DMS79 treated with DMSO at 0.1 percent for 48 hours (cell line): ENCODE measurements around the gene ARHGDIA.
A peak's percentile ranks its signal among the peaks of the same experiment; 100 is the strongest.

Experiments
- DNase-seq: peaks from one replicate; lab custom pipeline; 2025; lab: John Stamatoyannopoulos, UW

ARHGDIA gene

GRCh38 chr17:81865358-81865732 is 5.8 kb downstream of the ARHGDIA start:
- no peak for DNase-seq

- DNase-seq, result no peak
Measured at GRCh38 chr17:81863833-81864768, 7.0 kb downstream of the ARHGDIA start.

DNA sequence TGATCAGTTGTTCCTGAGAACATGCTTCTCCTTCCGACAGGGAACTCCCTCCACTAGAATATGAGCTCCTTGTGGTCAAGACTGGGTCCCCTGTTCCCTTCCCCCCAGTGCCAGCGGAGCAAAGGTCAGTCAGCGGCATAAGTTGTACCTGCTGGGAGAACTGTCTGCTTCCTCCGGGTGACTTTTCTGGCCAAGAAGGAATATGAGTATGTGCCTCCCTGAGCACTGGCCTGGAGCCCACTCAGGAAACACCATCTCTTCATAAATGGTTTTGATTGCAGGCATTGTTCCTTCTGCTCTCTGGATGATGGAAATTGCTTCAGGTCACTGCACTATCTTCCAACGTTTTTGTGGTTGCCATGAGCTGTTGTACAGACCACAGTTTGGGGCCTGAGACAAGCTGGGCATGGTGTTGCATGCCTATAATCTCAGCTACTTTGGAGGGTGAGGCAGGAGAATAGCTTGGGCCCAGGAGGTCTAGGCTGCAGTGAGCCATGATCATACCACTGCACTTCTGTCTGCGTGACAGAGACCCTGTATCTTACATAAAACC is 7.9 kb downstream of the ARHGDIA start:
- no peak for DNase-seq

GRCh38 chr17:81860756-81861568 is 10.2 kb downstream of the ARHGDIA start:
- peak; percentile 90 for DNase-seq

DNA sequence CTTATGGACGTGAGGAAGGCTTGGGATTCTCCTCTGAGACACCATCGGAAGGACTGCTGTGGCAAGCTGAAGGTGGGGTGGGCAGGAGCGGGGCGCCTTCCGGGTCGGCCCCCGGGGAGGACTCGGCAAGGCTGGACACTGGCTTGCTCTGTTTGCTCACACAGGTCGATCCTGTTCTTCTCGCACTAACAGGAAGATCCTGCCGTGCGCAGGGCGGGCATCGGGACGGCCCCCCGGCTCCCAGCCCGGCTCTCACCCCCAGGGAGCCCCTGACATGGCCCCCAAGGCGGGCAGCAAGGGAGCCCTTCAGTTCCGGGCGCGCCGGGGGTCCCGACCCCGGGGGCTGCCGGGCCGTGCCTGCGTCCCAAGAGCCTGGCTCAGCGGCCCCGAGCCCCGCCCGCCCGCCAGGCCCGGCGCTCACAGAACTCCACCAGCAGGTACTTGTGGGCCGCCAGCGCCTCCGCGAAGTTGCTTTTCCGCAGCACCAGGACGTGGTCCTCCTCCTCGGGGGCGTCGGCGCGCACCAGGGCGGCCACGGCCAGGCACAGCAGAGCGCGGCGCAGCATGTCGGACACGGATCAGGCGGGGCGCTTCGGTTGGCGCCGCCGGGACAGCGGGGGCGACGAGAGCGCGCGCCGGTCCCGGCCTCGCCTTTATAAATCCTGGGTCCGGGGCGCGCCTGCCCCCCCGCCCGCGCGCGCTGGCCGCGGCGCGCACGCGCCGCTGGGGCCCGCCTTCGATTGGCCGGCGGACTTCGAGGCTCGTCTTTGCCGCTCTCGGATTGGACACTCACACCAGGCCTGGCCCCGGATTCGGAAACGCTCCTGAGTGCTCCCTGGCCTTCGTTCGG is 11.0 kb downstream of the ARHGDIA start, which contains the start of gene P4HB:
Gene P4HB, minus strand, starts transcription at position 630 of the 850 bp plus-strand sequence. Its CDS starts 64 bp downstream, at position 566.
- DNase-seq, result no peak

- DNase-seq, result no peak
Measured at GRCh38 chr17:81858967-81859905, 11.9 kb downstream of the ARHGDIA start.

- no peak for DNase-seq
Measured at GRCh38 chr17:81858170-81858966, 12.8 kb downstream of the ARHGDIA start.

- no peak for DNase-seq
Measured at GRCh38 chr17:81854974-81855774, 16.0 kb downstream of the ARHGDIA start.

GRCh38 chr17:81852237-81852636 is 18.9 kb downstream of the ARHGDIA start:
- no peak for DNase-seq

DNA sequence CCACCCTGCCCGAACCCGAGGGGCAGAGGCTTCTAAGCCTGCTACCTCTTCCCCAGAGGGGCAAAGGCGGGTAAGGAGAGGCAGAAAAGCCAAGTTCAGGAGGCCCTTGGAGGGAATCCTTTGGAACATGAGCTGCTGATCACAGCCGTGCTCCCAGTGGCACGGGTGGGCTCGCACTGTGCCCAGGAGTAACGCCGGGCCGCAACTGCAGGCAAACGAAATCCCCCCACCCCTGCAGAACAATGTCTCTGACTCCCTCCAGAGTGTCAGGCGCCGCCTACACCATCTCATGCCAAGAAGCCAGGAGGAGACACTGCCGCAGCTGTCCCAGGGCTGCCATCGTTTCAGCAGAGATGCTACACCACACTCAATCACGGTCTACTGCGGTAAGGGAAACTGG is 19.7 kb downstream of the ARHGDIA start:
- no peak for DNase-seq

DNA sequence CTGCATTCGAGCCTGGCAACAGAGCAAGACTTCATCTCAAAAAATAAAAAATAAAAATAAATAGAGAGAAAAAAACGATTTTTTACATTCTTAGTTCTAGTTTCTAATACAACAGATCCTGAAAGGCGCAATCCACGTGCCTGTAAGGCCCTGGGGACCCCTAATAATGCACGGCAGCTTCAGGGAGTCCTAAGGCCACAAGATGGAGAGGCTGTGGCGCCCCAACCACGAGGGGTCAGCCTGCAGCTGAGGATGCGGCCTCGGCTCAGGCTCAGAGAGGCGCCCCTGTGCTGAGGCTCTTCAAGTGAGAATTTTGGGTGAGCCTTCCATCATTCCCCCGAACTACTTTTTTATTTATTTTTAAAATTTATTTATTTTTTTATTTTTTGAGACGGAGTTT is 21.7 kb downstream of the ARHGDIA start:
- DNase-seq, result no peak

- DNase-seq, result no peak
Measured at GRCh38 chr17:81846743-81847689, 24.1 kb downstream of the ARHGDIA start.

DNA sequence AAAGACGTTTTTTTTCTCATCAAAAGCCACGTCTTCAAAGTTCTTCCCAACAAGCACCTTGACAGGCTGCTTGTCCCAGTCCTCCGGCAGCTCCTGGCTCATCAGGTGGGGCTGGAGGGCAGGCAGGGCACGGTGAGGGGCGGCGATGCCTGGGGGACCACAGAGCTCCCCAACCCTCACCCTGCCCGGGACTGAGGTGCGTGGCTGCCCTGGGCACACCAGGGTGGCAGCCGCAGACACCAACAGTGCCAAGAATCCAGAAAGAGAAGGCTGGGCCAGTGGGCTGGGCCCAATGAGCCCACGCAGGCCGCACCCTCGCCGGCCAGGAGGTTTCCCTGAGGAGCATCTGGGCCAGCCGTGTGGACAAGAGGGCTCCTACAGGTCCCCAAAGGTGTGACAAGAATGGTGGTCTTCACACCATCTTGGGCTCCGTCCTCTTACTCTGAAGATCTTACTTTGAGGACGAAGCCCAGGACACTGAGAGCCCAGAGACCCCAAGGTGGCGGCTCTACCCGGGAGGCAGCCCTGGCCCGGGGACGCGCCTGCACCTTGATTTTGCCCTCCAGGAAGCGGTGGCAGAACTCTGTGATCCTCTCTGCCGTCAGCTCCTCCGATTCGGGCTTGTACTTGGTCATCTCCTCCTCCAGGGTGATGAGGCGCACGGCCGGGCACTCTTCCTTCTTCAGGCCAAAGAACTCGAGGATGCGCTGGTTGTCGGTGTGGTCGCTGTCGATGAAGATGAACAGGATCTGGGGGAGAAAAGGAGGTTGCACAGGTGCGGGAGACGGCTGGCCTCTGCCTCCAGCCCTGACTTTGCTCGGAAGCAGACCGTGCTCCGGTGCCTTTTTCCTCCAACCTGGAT is 25.0 kb downstream of the ARHGDIA start:
- DNase-seq, result no peak

- DNase-seq, result no peak
Measured at GRCh38 chr17:81845361-81845760, 25.8 kb downstream of the ARHGDIA start.

DNA sequence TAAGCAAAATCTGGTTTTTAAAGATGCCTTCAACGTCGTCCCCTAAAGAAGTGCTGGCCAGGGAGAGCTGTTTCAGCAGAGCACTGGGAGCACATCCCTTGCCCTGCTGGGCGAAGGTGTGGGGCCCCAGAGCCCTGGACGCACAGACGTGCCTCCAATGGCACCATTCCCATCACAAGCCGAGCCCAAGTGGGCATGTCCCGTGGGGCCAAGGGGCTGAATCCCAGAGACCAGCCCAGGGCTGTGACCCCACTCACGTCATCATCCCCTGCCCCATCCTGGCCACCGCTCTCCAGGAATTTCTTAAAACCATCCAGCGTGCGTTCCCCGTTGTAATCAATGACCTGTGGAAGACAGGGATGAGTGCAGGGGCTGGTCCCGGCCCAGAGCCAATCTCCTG is 26.2 kb downstream of the ARHGDIA start:
- no peak for DNase-seq

DNA sequence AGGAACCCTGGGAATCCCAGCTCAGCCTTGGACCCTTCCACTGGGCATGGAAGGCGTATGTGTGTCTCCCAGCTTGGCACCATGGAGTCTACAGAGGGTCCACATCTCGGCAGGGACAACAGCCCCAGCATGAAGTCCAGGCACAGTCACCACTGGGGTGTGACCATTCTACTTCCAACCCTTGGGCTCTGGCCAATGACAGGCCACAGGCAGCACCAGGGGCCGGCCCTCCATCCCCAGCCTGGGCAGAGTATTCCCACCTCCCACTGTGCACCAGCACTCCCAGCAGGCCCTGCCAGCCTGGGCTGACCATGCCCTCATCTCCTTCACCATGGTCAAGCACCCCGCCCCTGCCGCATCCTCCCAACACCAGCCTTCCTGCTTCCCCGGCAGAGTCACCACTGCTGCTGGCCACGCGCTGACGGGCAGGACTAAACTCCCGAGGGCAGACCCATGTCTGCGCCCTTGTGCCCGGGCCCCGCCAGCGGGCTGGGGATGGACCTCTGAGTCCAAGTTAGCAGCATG is 26.7 kb downstream of the ARHGDIA start:
- no peak for DNase-seq
